Measurements from ENCODE around the gene ARFRP1. TPM values are rescaled to one million over a fixed set of nuclear protein-coding genes. Genes with fewer than 3 reads are reported as not detected.

The ARFRP1 gene
- total and polyA plus RNA-seq, 2 donors (not counting 1 experiment from before 2014, with no cell fraction given): 41.0 to 75.5 TPM

DNA sequence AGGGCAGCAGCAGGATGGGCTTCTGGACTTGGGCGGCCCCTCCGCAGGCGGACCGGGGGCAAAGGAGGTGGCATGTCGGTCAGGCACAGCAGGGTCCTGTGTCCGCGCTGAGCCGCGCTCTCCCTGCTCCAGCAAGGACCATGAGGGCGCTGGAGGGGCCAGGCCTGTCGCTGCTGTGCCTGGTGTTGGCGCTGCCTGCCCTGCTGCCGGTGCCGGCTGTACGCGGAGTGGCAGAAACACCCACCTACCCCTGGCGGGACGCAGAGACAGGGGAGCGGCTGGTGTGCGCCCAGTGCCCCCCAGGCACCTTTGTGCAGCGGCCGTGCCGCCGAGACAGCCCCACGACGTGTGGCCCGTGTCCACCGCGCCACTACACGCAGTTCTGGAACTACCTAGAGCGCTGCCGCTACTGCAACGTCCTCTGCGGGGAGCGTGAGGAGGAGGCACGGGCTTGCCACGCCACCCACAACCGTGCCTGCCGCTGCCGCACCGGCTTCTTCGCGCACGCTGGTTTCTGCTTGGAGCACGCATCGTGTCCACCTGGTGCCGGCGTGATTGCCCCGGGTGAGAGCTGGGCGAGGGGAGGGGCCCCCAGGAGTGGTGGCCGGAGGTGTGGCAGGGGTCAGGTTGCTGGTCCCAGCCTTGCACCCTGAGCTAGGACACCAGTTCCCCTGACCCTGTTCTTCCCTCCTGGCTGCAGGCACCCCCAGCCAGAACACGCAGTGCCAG is 11.0 kb downstream of the ARFRP1 start, which contains the start of gene TNFRSF6B:
TSS of gene TNFRSF6B (plus strand) at position 25 of the 729 bp plus-strand sequence. CDS start at position 141, 116 bp downstream.
- peaks cover 0 to 3% (median 0%) of the 10 kb centered on the region in 4 experiments for H3K27me3 ChIP-seq (replicated peaks in 1 of 4; ENCODE audit: control extremely low read depth in 1 of 4, control insufficient read depth in 3 of 4, insufficient read depth in 4 of 4, low read length in 3 of 4)
- intact Hi-C loops (cut with micrococcal nuclease): no loop called here
- peaks cover 45% of the 10 kb centered on the region for H3K79me2 ChIP-seq (ENCODE audit: control insufficient read depth, insufficient read depth, low read length)
- peaks cover 18% of the 10 kb centered on the region in 2 donors for H3K4me1 ChIP-seq (ENCODE audit: control insufficient read depth in 2 of 2, insufficient read depth in 2 of 2, low read length in 2 of 2)
- peak within 1 kb of the TSS; percentile 74 for H3K4me2 ChIP-seq (replicated peaks; ENCODE audit: low read depth, low read length, poor library complexity, severe bottlenecking)
- peaks cover 0 to 5% of the 10 kb centered on the region in 2 experiments for H3K36me3 ChIP-seq (replicated peaks in 1 of 2; ENCODE audit: control extremely low read depth in 1 of 2, control insufficient read depth in 1 of 2, extremely low read depth in 1 of 2, insufficient read depth in 2 of 2, low read length in 1 of 2)
- H3K4me3 ChIP-seq (ENCODE audit: control extremely low read depth in 1 of 5, extremely low read depth in 1 of 5, insufficient read depth in 1 of 5, low read depth in 2 of 5, low read length in 4 of 5): peak within 1 kb of the TSS in 4 of 5 experiments; percentile 6 to 33 (median 18)
- ChIA-PET CTCF (no interaction called here), POLR2A (interaction anchor here (0.6 kb wide), 1 partner anchor 158 kb away, joined by 3 read pairs; no protein-coding TSS in a partner anchor)
- no peak for TF ChIP-seq EZH2 (IDR thresholded peaks at IDR 0.05; ENCODE audit: borderline replicate concordance, insufficient read depth, low read depth, low read length, poor library complexity, severe bottlenecking)
- TF ChIP-seq, protein P1, sequence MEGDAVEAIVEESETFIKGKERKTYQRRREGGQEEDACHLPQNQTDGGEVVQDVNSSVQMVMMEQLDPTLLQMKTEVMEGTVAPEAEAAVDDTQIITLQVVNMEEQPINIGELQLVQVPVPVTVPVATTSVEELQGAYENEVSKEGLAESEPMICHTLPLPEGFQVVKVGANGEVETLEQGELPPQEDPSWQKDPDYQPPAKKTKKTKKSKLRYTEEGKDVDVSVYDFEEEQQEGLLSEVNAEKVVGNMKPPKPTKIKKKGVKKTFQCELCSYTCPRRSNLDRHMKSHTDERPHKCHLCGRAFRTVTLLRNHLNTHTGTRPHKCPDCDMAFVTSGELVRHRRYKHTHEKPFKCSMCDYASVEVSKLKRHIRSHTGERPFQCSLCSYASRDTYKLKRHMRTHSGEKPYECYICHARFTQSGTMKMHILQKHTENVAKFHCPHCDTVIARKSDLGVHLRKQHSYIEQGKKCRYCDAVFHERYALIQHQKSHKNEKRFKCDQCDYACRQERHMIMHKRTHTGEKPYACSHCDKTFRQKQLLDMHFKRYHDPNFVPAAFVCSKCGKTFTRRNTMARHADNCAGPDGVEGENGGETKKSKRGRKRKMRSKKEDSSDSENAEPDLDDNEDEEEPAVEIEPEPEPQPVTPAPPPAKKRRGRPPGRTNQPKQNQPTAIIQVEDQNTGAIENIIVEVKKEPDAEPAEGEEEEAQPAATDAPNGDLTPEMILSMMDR (IDR thresholded peaks at IDR 0.05): no peak
- ATAC-seq (ENCODE audit: low read depth) (peak; percentile 4), DNase-seq (peak; percentile 28)
- peaks cover 0 to 5% (median 0%) of the 10 kb centered on the region in 3 donors for H3K9me3 ChIP-seq (ENCODE audit: control extremely low read depth in 1 of 3, control insufficient read depth in 2 of 3, insufficient read depth in 1 of 3, low read length in 2 of 3)
- H3K4me1 Mint-ChIP-seq: peaks cover 16% of the 10 kb centered on the region
- H3K27ac Mint-ChIP-seq: peak within 1 kb of the TSS; percentile 41
- 9% methylated on average over 52 of the region's 52 CpGs for WGBS (ENCODE audit: insufficient coverage)
- H4K20me1 ChIP-seq (ENCODE audit: control insufficient read depth, insufficient read depth, low read length, poor library complexity, severe bottlenecking): peaks cover 70% of the 10 kb centered on the region
- no peak within 1 kb of the TSS for H3K27ac ChIP-seq (ENCODE audit: low read length in 2 of 2)
- H2AFZ ChIP-seq (ENCODE audit: insufficient read depth, low read depth, low read length, poor library complexity, severe bottlenecking): no peak within 1 kb of the TSS
- no peaks in the 10 kb centered on the region for H3K27me3 Mint-ChIP-seq
- H3K9me3 Mint-ChIP-seq (ENCODE audit: insufficient read depth): no peaks in the 10 kb centered on the region
- peak within 1 kb of the TSS; percentile 27 for H3K9ac ChIP-seq (ENCODE audit: low read length)
- peak within 1 kb of the TSS; percentile 27 for H3K4me3 Mint-ChIP-seq

DNA sequence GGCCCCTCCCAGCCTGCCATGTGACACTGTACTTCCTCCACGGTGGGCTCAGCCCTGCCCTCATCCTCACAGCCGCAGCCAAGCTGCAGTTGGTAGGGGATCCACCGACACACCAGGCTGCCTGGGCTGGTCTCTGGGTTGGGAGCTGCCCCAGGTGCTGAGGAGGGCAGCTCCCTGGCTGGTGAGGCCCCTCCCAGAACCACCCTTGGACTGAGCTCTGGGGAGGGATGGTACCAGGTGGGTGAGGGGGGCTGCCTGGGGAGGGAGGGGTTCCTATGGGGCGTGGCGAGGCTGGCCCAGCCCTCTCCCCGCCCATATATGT is 11.5 kb downstream of the ARFRP1 start:
- peak overlapping the region; percentile 27 for H3K9ac ChIP-seq (ENCODE audit: low read length)
- H3K4me1 Mint-ChIP-seq: peaks cover 16% of the 10 kb centered on the region
- peak overlapping the region in 3 of 5 experiments; percentile 13 to 33 (median 23) for H3K4me3 ChIP-seq (ENCODE audit: control extremely low read depth in 1 of 5, extremely low read depth in 1 of 5, insufficient read depth in 1 of 5, low read depth in 2 of 5, low read length in 4 of 5)

More for the DNA sequence above, 11.5 kb downstream of the ARFRP1 start:
- peaks cover 0 to 5% (median 0%) of the 10 kb centered on the region in 3 donors for H3K9me3 ChIP-seq (ENCODE audit: control extremely low read depth in 1 of 3, control insufficient read depth in 2 of 3, insufficient read depth in 1 of 3, low read length in 2 of 3)
- H3K79me2 ChIP-seq (ENCODE audit: control insufficient read depth, insufficient read depth, low read length): peaks cover 39% of the 10 kb centered on the region
- TF ChIP-seq EZH2 (IDR thresholded peaks at IDR 0.05; ENCODE audit: borderline replicate concordance, insufficient read depth, low read depth, low read length, poor library complexity, severe bottlenecking): no peak
- TF ChIP-seq, protein P1 (IDR thresholded peaks at IDR 0.05): no peak
- peaks cover 0 to 3% (median 0%) of the 10 kb centered on the region in 4 experiments for H3K27me3 ChIP-seq (replicated peaks in 1 of 4; ENCODE audit: control extremely low read depth in 1 of 4, control insufficient read depth in 3 of 4, insufficient read depth in 4 of 4, low read length in 3 of 4)
- ATAC-seq (ENCODE audit: low read depth) (peak; percentile 68), DNase-seq (peak; percentile 55)
- Mint-ChIP-seq H3K27ac (peak overlapping the region; percentile 41), H3K4me3 (peak overlapping the region; percentile 27), H3K9me3 (ENCODE audit: insufficient read depth) (no peaks in the 10 kb centered on the region), H3K27me3 (no peaks in the 10 kb centered on the region)
- H4K20me1 ChIP-seq (ENCODE audit: control insufficient read depth, insufficient read depth, low read length, poor library complexity, severe bottlenecking): peaks cover 65% of the 10 kb centered on the region
- H3K4me2 ChIP-seq (replicated peaks; ENCODE audit: low read depth, low read length, poor library complexity, severe bottlenecking): peak overlapping the region; percentile 74
- no peak overlapping the region for H2AFZ ChIP-seq (ENCODE audit: insufficient read depth, low read depth, low read length, poor library complexity, severe bottlenecking)
- H3K27ac ChIP-seq (ENCODE audit: low read length in 2 of 2): no peak overlapping the region
- POLR2A ChIA-PET: interaction anchor here (0.6 kb wide), 1 partner anchor 158 kb away, joined by 3 read pairs; no protein-coding TSS in a partner anchor
- 7% methylated on average over 6 of the region's 6 CpGs for WGBS (ENCODE audit: insufficient coverage)
- intact Hi-C loops (cut with micrococcal nuclease): no loop called here
- H3K4me1 ChIP-seq (ENCODE audit: control insufficient read depth in 2 of 2, insufficient read depth in 2 of 2, low read length in 2 of 2): peaks cover 18% of the 10 kb centered on the region in 2 donors
- H3K36me3 ChIP-seq (replicated peaks in 1 of 2; ENCODE audit: control extremely low read depth in 1 of 2, control insufficient read depth in 1 of 2, extremely low read depth in 1 of 2, insufficient read depth in 2 of 2, low read length in 1 of 2): peaks cover 0 to 5% of the 10 kb centered on the region in 2 experiments
- CTCF ChIA-PET: interaction anchor here (1.0 kb wide), 1 partner anchor 114 kb away, joined by 3 read pairs; no protein-coding TSS in a partner anchor
